IgD-negative memory B cell (primary cell): ENCODE measurements around the gene CIZ1. TPM values are rescaled to one million over a fixed set of nuclear protein-coding genes. Genes with fewer than 3 reads are reported as not detected.

ENCODE experiments used
- H3K27ac Mint-ChIP-seq, 3 donors: one replicate each; pipeline ENCODE4 v1.8.0; 2020 to 2022; ENCODE audit warnings: mild to moderate bottlenecking in 3 of 3, mixed read lengths in 3 of 3, moderate library complexity in 1 of 3
- H3K27me3 Mint-ChIP-seq: one replicate; pipeline ENCODE4 v1.8.0; 2021; ENCODE audit warnings: mixed read lengths
- H3K36me3 Mint-ChIP-seq: one replicate; pipeline ENCODE4 v1.8.0; 2020; ENCODE audit warnings: mild to moderate bottlenecking, mixed read lengths
- H3K4me1 Mint-ChIP-seq, 3 donors: one replicate each; pipeline ENCODE4 v1.8.0; 2020 to 2022; ENCODE audit warnings: mixed read lengths in 3 of 3, mild to moderate bottlenecking in 1 of 3
- H3K4me3 Mint-ChIP-seq, 4 donors: one replicate each; pipeline ENCODE4 v1.8.0; 2020 to 2022; ENCODE audit warnings: mild to moderate bottlenecking in 4 of 4, mixed read lengths in 4 of 4, moderate library complexity in 3 of 4
- H3K9me3 Mint-ChIP-seq, 3 donors: one replicate each; pipeline ENCODE4 v1.8.0; 2020 to 2021; ENCODE audit warnings: mixed read lengths in 3 of 3, mild to moderate bottlenecking in 1 of 3
- polyA plus RNA-seq: library from polyadenylated mRNA; unstranded; fragments of 300-500 nt; fragmentation: Illumina TruSeq; gene quantifications from one replicate; pipeline ENCODE4 v1.2.3, GENCODE V29; 2021

The CIZ1 gene
- polyA plus RNA-seq, 1 donor from 2014 or later: 37.0 TPM

DNA sequence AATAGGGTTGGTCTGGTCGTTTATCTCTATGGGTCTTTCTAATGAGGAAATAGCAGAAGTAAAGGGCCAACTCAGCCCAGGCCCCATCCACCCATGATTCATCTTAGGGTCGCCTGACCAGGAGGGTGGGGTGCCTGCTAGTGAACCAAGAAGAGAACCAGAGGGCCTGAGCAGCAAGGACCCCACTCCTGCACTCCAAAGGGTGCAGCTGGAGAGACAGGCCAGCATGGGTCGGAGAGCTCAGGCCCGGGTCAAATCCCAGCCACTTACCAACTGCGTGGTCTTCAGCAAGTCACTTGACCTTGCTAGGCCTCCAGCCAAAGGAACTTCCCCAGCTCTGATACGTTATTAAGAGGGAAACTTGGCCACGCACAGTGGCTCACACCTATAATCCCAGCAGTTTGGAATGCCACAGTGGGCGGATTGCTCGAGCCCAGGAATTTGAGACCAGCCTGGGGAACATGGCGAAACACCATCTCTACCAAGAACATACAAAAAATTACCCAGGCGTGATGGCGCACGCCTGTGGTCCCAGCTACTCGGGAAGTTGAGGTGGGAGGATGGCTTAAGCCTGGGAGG, 27.0 kb downstream of the CIZ1 start:
- no peaks in the 10 kb centered on the region for H3K9me3 Mint-ChIP-seq
- peak overlapping the region in 1 of 3 donors; percentile 19 for H3K27ac Mint-ChIP-seq
- peaks cover 3% of the 10 kb centered on the region for H3K36me3 Mint-ChIP-seq
- H3K4me3 Mint-ChIP-seq: peak overlapping the region in 1 of 4 donors; percentile 52
- H3K4me1 Mint-ChIP-seq: peaks cover 4 to 10% (median 9%) of the 10 kb centered on the region in 3 donors
- H3K27me3 Mint-ChIP-seq: no peaks in the 10 kb centered on the region

- no peaks in the 10 kb centered on the region for H3K9me3 Mint-ChIP-seq
- H3K4me1 Mint-ChIP-seq: peaks cover 4 to 13% (median 11%) of the 10 kb centered on the region in 3 donors
- no peak overlapping the region for H3K27ac Mint-ChIP-seq
- H3K4me3 Mint-ChIP-seq: peak overlapping the region in 1 of 4 donors; percentile 52
- H3K36me3 Mint-ChIP-seq: peaks cover 2% of the 10 kb centered on the region
- no peaks in the 10 kb centered on the region for H3K27me3 Mint-ChIP-seq
These were observed 27.7 kb downstream of the CIZ1 start for GRCh38 chr9:128163523-128164306.

DNA sequence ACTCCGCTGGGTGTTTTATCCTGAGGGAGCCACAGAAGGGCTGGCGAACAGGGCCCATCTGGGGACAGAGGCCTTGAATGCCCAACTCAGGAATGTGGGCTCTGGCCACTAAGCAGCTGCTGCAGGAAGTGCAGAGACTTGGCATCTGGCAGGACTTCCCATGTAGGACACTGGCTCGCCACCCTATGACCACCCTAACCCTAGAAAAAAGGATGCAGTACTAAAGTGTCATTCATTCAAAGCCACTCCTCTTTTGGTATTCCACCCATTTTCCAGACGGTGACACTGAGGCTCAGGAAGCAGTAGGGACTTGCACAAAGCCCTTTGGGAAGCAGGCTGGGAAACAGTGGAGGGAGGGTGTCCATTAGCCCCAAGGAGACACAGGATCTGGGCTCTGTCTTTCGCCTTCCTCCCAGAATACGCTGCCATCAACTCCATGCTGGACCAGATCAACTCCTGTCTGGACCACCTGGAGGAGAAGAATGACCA, 28.3 kb downstream of the CIZ1 start:
- no peaks in the 10 kb centered on the region for H3K27me3 Mint-ChIP-seq
- H3K4me3 Mint-ChIP-seq: peak overlapping the region in 1 of 4 donors; percentile 75
- peaks cover 4 to 13% (median 9%) of the 10 kb centered on the region in 3 donors for H3K4me1 Mint-ChIP-seq
- H3K36me3 Mint-ChIP-seq: peaks cover 2% of the 10 kb centered on the region
- H3K9me3 Mint-ChIP-seq: no peaks in the 10 kb centered on the region
- H3K27ac Mint-ChIP-seq: peak overlapping the region in 1 of 3 donors; percentile 67

GRCh38 chr9:128162215-128163026, 29.0 kb downstream of the CIZ1 start:
- Mint-ChIP-seq H3K27ac (peak overlapping the region in 2 of 3 donors; percentile 65 to 67), H3K27me3 (no peaks in the 10 kb centered on the region), H3K36me3 (peaks cover 2% of the 10 kb centered on the region), H3K4me3 (peak overlapping the region in 2 of 4 donors; percentile 19 to 75), H3K4me1 (peaks cover 4 to 13% (median 9%) of the 10 kb centered on the region in 3 donors), H3K9me3 (no peaks in the 10 kb centered on the region)

- no peaks in the 10 kb centered on the region for H3K36me3 Mint-ChIP-seq
- H3K27me3 Mint-ChIP-seq: no peaks in the 10 kb centered on the region
- H3K27ac Mint-ChIP-seq: peak overlapping the region in 2 of 3 donors; percentile 36 to 55
- no peaks in the 10 kb centered on the region for H3K9me3 Mint-ChIP-seq
- peaks cover 4 to 13% (median 9%) of the 10 kb centered on the region in 3 donors for H3K4me1 Mint-ChIP-seq
- H3K4me3 Mint-ChIP-seq: peak overlapping the region; percentile 75 to 90 (median 85)
These were observed 30.0 kb downstream of the CIZ1 start for GRCh38 chr9:128161215-128161902.

- Mint-ChIP-seq H3K4me3 (peak overlapping the region; percentile 77 to 90 (median 85)), H3K27ac (peak overlapping the region in 2 of 3 donors; percentile 36 to 55), H3K36me3 (no peaks in the 10 kb centered on the region), H3K9me3 (no peaks in the 10 kb centered on the region), H3K27me3 (no peaks in the 10 kb centered on the region), H3K4me1 (peaks cover 4 to 13% (median 9%) of the 10 kb centered on the region in 3 donors)
These were observed 30.8 kb downstream of the CIZ1 start for GRCh38 chr9:128160603-128160987.

DNA sequence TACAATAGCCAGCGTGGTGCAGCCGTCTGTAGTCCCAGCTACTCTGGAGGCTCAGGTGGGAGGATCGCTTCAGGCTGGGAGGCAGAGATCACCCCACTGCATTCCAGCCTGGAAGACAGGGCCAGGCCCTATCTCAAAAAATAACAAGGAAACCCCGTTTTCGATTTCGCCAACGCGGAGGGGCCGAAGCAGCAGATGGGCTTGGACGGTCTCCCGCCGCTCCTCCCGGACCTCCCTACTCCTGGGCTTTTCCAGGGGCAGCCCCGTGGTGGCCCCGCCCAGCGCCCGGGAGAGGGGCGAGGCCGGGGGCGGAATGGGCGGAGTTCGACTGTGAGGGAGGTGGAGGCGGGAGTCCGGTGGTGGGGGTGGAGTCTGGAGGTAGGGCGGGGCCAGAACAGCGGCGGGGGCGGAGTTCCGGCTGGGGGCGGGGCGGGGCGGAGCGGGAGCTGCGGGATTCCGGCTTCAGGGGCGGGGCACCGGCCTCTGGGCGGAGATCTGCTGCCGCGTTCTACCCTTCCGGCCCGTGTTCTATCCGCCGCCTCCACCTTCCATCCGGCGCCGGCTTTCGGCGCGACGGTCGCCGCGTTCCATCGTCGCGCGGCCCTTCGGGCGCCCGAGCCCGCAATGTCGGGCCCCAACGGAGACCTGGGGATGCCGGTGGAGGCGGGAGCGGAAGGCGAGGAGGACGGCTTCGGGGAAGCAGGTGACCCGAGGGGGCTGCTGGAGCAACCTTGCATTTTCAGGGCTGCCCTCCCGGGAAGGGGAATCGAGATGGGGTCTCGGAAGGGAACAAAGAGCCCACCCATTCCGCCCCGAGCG, 31.4 kb downstream of the CIZ1 start, which contains the start of gene BBLN:
Gene BBLN (plus strand): TSS at position 482 of the 819 bp plus-strand sequence. CDS start 143 bp downstream, at position 625.
- no peaks in the 10 kb centered on the region for H3K27me3 Mint-ChIP-seq
- peak within 1 kb of the TSS; percentile 46 to 75 (median 67) for H3K27ac Mint-ChIP-seq
- H3K9me3 Mint-ChIP-seq: no peaks in the 10 kb centered on the region
- peak within 1 kb of the TSS; percentile 77 to 90 (median 85) for H3K4me3 Mint-ChIP-seq
- peaks cover 4 to 13% (median 9%) of the 10 kb centered on the region in 3 donors for H3K4me1 Mint-ChIP-seq
- no peaks in the 10 kb centered on the region for H3K36me3 Mint-ChIP-seq

DNA sequence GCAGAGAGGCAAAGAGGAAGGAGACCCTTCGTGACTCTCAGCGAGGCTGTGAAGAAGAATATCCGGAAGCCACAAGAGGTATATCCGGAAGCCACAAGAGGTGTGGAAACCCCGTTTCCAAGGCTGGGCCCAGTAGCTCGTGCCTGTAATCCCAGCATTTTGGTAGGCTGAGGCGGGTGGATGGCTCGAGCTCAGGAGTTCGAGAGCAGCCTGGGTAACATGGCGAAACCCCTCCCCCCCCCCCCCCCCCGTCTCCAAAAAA, 31.9 kb downstream of the CIZ1 start:
- peak overlapping the region; percentile 46 to 75 (median 67) for H3K27ac Mint-ChIP-seq
- H3K9me3 Mint-ChIP-seq: no peaks in the 10 kb centered on the region
- no peaks in the 10 kb centered on the region for H3K27me3 Mint-ChIP-seq
- peaks cover 4 to 13% (median 9%) of the 10 kb centered on the region in 3 donors for H3K4me1 Mint-ChIP-seq
- no peaks in the 10 kb centered on the region for H3K36me3 Mint-ChIP-seq
- peak overlapping the region; percentile 77 to 90 (median 85) for H3K4me3 Mint-ChIP-seq

DNA sequence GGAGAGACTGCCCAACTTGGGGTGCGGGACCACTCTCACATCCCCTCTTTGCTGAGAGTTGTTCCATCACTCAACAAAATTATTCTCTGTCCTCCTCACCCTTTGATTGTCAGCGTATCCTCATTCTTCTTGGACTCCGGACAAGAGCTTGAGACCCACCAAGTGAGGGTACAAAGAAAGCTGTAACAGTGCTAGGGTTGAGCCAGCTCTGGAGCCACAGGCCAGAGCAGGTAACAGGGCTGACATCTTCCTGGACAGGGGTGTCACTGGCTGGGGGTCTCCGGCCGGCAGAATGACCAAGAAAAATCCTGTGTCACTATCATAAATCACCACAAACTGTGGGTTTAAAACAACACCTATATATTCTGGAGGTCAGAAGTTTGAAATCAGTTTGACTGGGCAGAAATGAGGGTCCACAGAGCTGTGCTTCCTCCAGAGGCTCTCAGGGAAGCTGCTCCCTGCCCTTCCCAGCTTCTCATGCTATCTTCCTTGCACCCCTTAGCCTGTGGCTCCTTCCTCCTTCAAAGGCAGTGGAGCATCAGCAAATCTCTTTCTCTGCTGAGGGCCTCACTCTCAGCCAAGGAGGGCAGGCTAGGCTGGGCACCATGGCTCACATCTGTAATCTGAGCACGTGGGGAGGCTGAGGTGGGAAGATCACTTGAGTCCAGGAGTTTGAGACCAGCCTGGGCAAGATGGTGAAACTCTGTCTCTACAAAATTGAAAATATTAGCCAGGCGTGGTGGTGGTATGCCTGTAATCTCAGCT, 35.5 kb downstream of the CIZ1 start:
- peaks cover 1 to 8% (median 4%) of the 10 kb centered on the region in 3 donors for H3K4me1 Mint-ChIP-seq
- H3K4me3 Mint-ChIP-seq: peak overlapping the region in 1 of 4 donors; percentile 26
- H3K9me3 Mint-ChIP-seq: no peaks in the 10 kb centered on the region
- no peaks in the 10 kb centered on the region for H3K36me3 Mint-ChIP-seq
- peak overlapping the region in 1 of 3 donors; percentile 39 for H3K27ac Mint-ChIP-seq
- H3K27me3 Mint-ChIP-seq: peaks cover 1% of the 10 kb centered on the region

- Mint-ChIP-seq H3K27ac (no peak overlapping the region), H3K4me3 (no peak overlapping the region), H3K4me1 (peaks cover 0 to under 1% (median 0%) of the 10 kb centered on the region in 3 donors)
These were observed 37.3 kb downstream of the CIZ1 start for GRCh38 chr9:128153947-128154695.

DNA sequence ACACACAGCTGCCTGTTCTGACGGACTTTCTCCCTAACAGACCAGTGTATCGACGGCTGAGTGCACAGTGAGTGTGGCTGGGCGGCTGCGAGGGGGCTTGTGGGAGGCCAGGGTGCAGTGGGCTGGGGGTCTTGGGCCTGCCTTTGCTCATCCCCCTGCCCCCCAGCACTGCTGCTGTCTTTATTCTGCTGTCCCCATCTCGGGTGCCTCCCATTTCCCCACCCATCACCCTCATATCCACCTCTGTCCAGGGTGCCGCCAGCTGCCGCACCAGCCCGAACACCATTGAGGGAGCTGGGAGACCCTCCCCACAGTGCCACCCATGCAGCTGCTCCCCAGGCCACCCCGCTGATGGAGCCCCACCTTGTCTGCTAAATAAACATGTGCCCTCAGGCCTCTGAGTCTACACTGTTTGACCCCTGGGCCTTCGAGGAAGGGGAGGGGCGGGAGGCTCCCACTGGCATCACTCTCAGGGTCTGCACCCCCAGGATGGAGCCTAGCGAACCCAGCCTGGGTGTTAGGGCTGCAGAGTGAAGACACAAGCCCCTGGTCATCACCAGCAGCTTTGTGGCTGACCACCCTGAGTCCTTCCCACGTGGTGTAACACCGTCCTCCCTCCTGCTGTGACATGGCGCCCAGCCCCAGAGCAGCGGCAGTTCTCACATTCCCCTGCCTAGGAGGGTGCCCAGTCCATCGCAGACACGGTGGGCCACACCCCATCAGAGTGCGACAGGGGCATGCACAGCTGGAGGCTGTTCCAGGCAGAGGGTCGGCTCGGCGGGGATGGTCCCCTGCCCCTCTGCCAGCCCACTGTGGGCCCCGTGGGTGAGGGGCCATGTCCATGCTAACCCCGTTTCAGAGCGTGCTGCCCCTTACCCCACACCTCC, 38.1 kb downstream of the CIZ1 start:
- H3K27me3 Mint-ChIP-seq: peaks cover 7% of the 10 kb centered on the region
- peaks cover 2% of the 10 kb centered on the region for H3K36me3 Mint-ChIP-seq
- no peaks in the 10 kb centered on the region for H3K4me1 Mint-ChIP-seq
- H3K27ac Mint-ChIP-seq: no peak overlapping the region
- no peaks in the 10 kb centered on the region for H3K9me3 Mint-ChIP-seq
- no peak overlapping the region for H3K4me3 Mint-ChIP-seq

More at GRCh38 chr9:128153947-128154695, 37.3 kb downstream of the CIZ1 start:
- peaks cover 2% of the 10 kb centered on the region for H3K36me3 Mint-ChIP-seq
- H3K9me3 Mint-ChIP-seq: no peaks in the 10 kb centered on the region
- H3K27me3 Mint-ChIP-seq: peaks cover 7% of the 10 kb centered on the region
